GM19463 (cell line): Measurements from ENCODE around the gene CEP112.

Experiments used
- ATAC-seq: cut with Tn5 transposase; IDR thresholded peaks from one replicate; pipeline ENCODE4 v1.9.1; 2021; ENCODE audit warnings: mild to moderate bottlenecking, moderate library complexity; ENCODE audit not compliant: unreplicated experiment

Gene CEP112

DNA sequence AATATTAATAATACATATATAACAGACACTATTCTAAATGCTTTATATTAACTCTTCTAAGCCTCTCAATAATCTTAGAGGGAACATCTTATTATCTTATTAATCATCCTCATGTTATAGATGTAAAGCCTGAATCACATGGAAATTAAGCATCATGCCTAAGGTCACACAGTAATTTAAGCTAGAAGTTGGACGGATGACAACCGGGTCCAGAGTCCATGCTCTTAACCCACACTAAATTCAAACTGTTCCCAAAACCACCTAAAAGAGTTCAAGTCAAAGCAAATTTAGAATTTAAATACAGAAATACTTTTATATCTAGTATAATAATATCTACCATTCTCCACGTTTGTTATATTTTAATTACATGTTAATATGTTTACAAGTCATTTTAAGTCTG lies 193.3 kb downstream of the CEP112 start:
- ATAC-seq: no peak

DNA sequence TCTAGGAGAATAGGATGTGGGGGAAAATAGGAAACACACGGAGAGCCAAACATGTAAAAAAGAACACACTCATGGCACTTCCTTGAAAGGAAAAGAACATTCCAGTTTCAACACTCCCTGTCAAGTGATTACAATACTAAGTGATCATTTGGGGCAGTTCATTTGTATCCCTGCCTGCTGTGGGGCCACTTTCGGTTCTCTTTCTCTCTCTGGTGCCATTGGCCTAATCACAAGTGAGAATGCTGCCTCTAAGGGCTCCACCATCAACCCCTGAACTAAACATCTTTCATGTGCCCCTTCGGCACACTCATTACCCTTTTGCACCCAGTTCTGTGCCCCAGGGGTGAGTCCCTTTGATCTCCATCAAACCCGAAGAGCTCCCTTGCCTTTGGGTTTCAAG lies 197.3 kb downstream of the CEP112 start:
- ATAC-seq: no peak

DNA sequence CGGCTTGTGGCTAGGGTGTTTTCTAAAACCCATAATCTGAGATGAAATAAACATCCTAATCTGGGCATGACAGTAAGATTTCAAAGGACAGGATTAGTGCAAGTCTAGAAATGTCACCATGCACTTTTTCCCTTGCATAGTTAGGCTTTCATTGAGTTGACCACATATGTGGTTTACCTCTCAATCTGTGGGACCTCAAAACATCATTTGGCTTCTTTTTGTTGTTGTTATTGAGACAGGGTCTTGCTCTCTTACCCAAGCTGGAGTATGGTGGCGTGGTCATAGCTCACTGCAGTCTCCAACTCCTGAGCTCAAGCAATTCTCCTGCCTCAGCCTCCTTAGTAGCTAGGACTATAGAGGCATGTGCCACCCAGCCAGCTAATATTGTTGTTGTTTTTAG lies 197.8 kb downstream of the CEP112 start:
- ATAC-seq: no peak

DNA sequence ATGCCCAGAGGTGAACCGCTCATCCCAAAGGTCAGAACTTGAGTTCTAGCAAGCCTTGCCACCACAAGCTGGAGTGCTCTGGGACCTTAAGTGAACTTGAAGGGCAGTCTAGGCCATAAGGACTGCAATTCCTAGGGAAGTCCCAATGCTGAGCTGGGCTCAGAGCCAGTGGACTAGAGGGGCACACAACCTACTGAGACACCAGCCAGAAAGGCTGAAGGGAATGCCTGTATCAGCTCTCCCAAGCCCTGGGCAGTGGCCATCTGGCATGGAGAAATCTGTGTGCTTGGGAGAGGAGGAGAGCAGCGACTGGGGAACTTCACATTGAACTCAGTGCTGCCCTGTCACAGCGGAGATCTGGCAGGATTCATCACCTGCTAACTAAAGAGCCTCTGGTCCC lies 201.3 kb downstream of the CEP112 start:
- ATAC-seq: no peak

- no peak for ATAC-seq
Observed at GRCh38 chr17:65988451-65988850, 203.5 kb downstream of the CEP112 start.

DNA sequence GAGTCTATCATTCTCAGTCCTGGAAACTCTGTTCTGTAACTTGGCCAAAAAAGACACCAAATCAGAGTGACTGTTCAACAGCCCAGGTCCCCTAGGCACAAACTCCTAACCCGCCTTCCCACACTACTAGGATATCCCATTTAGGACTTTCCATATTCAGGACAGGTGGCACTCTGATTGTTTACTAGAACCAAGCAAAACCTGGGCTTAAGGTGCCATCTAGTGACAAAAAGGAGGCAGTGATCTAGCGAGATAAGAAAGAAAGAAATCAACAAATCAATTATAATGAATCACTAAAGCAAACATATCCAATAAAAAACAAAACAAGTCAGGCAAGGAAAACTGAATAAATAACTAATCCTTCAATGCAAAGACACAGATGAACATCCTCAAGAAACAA lies 203.9 kb downstream of the CEP112 start:
- no peak for ATAC-seq

DNA sequence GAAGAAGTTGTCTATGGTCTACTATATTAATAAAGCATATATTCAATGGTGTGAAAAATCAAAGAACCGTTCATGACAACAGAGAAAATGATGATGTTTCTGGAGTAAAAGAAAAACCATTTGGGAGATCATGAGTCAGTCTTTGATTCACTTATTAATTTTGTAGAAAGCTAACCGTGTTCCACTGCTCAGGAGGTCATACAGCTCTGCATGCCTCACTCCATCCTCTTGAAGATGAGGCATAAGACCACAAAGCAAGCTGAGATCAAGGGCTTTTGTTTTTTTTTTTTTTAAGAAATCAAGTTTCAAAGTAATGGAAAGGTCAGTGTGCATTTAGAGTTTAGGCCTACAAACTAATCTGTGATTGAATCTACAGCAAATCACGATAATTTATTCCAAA lies 206.4 kb downstream of the CEP112 start:
- ATAC-seq: no peak

GRCh38 chr17:65984299-65984698 lies 207.6 kb downstream of the CEP112 start:
- ATAC-seq: no peak

GRCh38 chr17:65978871-65979270 lies 213.1 kb downstream of the CEP112 start:
- ATAC-seq: no peak

DNA sequence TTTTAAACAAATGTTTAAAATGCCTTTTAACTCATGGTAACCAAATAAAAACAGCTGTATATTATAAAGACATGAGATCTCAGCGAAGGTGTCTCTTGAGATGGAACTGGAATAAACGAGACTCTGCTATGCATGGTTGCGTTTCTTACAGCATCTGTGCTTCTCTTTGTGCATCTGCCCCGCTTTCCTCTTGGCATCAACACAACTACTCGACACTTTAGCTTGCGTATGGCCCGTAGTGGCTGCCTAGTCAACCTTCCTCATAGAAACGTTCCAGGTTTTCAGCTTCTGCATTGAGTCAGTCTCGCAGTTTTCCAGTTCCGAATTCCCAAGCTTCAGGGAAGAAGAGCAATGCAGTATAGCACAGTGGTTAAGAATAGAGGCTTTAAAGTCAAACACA lies 214.9 kb downstream of the CEP112 start:
- no peak for ATAC-seq

DNA sequence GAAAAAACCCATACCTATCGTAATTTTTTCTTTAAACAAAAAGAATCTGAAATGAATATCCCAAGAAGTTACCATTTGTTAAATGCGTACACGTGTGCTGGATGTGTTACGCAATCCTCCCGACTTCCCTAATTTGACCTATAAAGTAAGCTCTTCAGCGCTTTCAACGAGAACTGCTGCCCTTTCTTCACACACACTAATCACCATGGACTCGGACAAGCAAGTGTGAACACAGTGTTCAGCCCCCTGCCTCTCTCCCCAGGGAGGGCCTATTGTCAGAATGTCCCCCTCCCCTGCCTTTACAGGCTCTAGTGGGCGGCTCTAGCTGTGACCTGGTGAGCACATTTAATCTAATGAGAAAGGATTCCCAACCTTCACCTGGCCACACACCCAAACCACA lies 216.1 kb downstream of the CEP112 start:
- ATAC-seq: no peak

- ATAC-seq: no peak
Observed at GRCh38 chr17:65973237-65973636, 218.7 kb downstream of the CEP112 start.

DNA sequence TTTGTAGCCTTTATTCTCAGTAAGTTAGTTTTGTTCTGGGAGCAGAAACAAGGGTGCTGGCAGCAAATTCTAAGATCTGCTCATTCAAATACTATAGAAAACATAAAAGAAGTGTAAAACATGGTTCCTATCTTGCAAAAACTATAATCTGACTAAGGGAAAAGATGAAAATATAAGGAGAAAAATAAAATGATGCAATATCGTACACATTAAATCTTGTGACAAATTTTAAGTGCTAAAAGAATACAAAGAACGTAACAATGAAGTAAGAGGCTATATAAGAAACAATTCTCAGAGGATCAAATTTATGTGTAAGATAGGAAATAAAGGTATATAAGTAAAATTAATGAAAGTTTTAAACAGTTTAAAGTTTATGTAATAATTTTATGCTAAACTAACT lies 224.6 kb downstream of the CEP112 start:
- ATAC-seq: no peak

DNA sequence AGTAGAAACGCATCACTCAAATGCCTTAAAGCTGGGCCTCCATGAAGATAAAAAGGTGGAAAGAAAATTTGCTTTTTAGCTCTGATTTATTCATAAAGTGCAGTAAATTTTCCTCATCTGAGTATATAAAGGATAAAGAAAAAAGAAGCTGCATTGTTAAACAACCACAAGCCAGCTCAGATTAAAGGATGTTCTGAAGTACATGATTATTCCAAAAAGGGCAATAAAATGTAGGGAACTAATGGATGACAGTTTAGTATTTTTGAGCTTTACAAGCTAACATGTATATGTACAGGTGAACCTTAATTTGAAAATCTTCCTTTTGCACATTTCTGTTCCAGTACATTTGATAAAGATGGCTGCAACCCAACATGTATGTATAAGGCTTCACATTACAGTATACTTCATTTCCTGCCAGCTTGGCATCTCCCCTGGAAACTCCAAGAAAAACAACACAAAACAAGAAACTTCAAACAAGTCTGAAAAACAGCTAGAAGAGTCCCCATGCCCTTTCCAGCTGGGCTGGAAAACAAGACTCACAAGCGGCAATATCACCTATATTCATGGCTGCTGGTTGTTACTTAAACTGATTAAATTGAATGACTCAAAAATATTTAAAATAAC lies 225.7 kb downstream of the CEP112 start:
- no peak for ATAC-seq

DNA sequence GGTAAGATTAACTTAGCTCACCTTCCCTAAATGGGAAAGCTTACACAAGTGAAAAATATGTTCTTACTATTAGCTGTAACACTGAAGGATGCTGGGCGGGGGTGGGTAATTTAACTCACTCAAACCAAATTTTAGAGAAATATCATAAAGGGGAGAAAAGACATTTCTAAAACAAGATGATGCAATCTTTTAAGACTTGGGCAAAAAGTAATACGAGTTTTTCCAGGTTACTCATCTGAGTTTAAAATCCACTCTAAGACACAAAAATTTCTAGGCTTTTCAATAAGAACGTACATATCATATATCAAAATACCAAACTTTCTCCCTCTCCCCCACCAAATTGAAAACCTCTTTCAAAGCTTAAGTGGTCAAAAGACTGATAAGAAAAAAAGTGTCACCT lies 228.8 kb downstream of the CEP112 start:
- no peak for ATAC-seq

DNA sequence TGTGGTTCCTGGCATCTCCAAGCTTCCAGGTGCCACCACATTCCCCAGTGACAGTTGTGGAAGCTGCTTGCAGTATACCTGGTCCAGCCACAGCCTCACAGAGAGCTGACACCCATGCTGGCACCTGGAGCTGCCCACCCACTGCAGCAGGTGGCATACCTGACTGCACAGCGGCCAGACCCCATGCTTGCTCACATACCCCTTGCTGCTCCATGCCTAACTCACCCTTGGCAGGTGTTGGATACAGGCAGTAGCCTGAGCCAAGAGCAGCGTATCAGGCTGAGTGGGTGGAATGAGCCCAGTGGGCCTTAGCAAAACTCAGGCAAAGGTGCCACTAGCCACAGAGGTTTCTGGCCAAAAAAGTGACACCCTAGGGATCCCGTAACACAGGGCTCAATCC lies 232.3 kb downstream of the CEP112 start:
- no peak for ATAC-seq

DNA sequence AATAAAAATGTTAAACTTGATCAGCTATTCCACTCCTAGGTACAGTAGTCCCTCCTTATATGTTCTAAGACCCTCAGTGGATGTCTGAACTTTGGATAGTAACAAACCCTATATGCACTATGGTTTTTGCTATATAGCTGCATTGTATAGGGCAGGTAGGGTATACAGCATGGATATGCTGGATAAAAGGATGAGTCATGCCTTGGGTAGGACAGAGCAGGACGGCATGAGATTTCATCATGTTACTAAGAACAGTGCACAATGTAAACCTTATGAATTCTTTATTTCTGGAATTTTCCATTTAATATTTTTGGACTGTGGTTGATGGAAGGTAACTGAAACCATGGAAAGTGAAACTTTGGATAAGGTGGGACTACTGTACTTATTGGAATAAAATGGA lies 235.1 kb downstream of the CEP112 start:
- no peak for ATAC-seq

- no peak for ATAC-seq
Observed at GRCh38 chr17:65954148-65954449, 237.8 kb downstream of the CEP112 start.

GRCh38 chr17:65953316-65954147 lies 238.4 kb downstream of the CEP112 start:
- no peak for ATAC-seq

DNA sequence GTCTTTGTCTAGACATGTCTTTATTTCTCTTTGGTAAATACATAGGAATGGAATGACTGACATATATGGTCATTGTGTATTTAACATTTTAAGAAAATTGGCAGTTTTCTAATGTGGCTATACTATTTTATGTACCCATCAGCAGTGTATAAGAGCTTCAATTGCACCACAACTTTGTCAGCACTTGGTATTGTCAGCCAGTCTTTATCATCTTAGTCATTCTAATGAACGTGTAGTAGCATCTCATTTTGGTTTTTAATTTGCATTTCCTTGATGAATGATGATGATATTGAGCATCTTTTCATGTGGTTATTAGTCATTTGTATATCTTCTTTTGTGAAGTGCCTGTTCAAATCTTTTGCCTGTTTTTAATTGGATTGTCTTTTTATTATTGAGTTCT lies 239.3 kb downstream of the CEP112 start:
- no peak for ATAC-seq

DNA sequence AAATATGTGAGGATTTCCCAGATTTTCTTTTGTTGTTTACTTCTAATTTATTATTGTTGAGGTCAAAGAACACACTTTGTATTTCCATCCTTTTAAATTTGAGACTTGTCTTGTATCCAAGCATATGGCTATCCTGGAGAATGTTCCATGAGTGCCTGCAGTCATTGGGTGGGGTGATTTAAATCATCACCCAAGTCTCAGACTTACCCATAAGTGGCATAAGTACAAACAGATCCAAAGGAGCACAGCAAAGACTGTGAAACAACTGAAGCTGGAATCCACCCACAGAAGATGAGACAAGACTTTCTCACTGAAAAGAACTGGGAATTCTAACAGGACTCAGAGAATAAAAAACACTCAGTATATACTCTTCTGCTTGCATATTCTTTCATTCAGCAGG lies 239.9 kb downstream of the CEP112 start:
- no peak for ATAC-seq

DNA sequence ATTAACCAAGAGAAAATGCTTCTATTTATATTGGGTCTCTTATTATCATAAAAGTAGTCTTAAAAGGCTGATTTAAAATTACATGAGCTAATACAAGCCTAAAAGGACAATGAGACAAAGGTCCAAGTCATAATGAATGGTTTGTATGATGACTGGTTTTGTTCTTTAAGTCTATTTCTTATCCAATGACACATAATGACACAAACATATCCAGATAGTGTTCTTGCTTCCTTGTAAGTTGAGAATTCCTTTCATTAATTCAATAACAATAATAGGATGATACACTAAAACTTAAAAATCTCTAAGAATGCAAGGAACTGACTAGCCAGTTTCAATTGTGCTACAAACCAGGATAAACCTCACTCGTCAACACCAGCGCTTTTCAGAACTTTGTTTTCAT lies 244.1 kb downstream of the CEP112 start:
- no peak for ATAC-seq

DNA sequence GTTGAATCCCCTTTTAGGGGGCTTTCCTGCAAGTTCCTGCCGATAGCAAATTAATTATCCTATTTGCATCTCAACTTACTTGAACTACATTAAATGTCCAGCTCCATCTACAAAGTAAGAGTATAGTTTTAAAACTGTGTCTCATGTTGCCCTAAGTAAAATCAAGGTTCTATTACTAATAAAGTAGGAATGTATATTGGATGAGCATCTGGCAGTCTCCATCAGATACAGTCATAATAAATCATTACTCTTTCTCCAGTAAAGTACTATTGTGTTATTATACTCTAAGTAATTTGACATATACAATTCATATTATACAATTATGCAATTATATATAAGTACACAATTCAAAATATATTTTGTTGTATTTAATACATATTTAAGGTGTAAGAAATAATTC lies 249.3 kb downstream of the CEP112 start:
- no peak for ATAC-seq
